HG03521 (cell line): ENCODE measurements around the gene DSCAML1.

Experiments
- ATAC-seq: cut with Tn5 transposase; IDR thresholded peaks from one replicate; pipeline ENCODE4 v1.9.1; 2021; ENCODE audit warnings: mild to moderate bottlenecking, moderate library complexity; ENCODE audit not compliant: unreplicated experiment

Gene DSCAML1

GRCh38 chr11:117670924-117671323 is 126.1 kb downstream of the DSCAML1 start:
- no peak for ATAC-seq

DNA sequence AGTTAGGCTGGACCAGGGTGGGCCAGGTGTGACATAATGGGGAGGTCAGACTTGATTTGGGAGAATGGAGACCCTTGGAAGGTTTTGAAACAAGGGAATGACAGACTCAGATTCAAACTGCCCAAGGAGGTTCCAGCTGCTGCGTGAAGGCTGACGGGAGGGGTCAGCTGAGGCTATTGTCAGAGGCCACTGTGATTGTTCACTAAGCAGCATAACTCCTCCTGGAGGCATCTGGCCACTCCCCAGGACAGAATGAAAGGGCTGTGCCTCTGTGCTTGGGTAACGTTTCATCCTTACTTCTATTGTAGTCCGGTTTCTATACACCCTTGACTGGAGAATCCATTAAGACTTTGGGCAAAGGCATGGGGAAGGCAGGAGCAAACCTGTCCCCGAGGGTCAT is 126.6 kb downstream of the DSCAML1 start:
- no peak for ATAC-seq

- ATAC-seq, result no peak
Observed at GRCh38 chr11:117669616-117670015, 127.4 kb downstream of the DSCAML1 start.

GRCh38 chr11:117669062-117669461 is 128.0 kb downstream of the DSCAML1 start:
- no peak for ATAC-seq

DNA sequence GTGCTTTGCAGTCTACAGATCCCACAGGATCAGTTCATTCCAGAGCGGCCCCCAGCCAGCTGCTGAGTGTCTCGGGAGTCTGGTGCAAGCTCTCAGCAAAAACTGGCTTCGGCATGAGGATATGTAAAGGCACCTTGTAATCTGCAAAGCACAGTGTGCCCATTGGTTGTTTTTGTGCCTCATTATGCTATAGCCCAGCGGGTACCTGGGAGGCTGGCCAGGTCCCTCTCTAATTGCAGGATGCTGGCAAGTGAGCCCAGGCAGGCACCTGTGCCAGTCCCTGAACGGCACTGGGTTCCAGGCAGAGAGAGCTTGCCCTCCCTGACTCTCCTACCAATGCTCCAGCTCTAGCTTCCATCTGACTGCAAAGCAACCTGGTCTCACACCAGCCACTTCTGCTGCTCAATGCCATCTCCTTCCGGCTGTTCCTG is 128.7 kb downstream of the DSCAML1 start:
- no peak for ATAC-seq

- no peak for ATAC-seq
Observed at GRCh38 chr11:117664897-117665296, 132.1 kb downstream of the DSCAML1 start.

DNA sequence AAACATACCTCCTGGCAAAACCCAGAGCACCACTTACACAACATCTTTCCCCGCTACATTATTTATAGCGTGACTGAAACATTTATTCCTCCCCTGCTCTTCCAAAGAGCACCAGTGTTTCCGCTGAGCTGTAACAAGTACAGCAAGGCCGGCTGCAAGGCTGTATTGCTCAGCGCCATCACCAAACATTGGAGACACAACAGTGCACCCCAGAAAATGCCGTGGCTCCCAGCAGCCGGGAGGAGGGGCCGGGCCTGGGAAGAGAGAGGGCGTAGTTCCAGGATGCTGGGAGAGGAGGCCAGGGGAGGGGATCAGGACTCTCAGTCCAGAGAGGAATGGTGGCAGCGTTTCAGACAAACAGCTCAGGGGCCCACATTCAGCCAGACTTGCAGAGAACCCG is 133.2 kb downstream of the DSCAML1 start:
- ATAC-seq, result no peak

- ATAC-seq, result no peak
Observed at GRCh38 chr11:117663414-117663813, 133.6 kb downstream of the DSCAML1 start.

GRCh38 chr11:117662671-117663269 is 134.2 kb downstream of the DSCAML1 start:
- ATAC-seq, result no peak

- no peak for ATAC-seq
Observed at GRCh38 chr11:117662255-117662654, 134.8 kb downstream of the DSCAML1 start.

- ATAC-seq, result no peak
Observed at GRCh38 chr11:117658809-117659208, 138.2 kb downstream of the DSCAML1 start.

DNA sequence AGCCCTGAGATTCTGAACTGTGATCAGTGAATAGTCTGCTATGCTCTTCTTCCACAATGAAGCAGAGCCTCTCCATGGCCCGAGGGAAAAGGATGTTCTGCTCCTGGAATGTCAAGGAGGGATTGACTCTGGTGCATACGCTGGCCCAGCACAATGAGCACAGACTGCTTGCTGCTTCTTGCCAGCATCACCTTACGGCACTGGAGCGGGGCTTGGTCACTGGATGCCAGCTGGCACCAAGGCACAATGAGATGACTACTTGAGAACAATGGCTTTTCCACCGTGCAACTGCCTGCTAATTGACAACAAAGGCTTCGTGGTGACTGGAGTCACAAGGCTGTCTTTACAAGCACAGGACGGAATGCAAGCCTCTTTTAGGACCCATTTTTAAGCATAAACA is 139.2 kb downstream of the DSCAML1 start:
- ATAC-seq, result no peak

- ATAC-seq, result no peak
Observed at GRCh38 chr11:117654281-117655255, 142.4 kb downstream of the DSCAML1 start.

DNA sequence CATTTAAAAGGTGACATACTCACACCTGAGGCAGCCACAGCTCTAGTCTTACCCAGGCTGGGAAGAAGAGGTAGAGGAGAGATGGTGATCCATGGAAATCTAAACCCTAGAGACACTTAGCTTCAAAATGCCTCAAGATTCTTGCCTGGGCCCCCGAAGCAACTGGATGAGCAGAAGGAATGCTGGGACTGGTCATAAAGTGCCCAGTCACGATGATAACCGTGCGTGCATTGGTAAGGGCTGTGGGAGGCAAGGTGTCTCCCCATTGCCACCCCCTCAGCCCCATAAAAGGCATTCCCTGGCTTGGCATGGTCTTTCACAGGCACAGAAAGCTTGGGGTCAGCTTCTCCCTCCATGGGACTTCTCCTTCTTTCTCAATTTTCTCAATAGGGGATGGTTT is 144.5 kb downstream of the DSCAML1 start:
- ATAC-seq, result no peak

- no peak for ATAC-seq
Observed at GRCh38 chr11:117649296-117650055, 147.5 kb downstream of the DSCAML1 start.

- no peak for ATAC-seq
Observed at GRCh38 chr11:117647872-117648271, 149.1 kb downstream of the DSCAML1 start.

DNA sequence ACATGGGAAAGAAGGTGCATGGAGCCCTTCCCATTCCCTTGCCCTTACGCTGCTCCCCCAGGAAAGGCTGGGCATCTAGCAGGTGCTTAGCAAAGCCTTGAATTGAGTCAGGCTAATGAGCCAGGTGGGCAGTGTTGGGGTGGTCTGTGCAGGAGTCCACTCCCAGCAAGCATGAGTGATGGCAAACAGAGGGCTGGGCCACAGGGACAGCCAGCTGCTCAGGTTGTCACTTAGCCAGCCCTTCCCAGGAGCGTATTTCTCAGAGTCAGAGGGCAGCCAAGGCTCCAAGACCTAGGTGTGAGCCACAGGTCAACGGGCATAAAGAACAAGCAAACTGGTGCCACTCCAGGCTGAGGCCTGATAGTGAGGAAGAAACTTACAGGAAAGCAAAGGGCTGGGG is 149.8 kb downstream of the DSCAML1 start:
- ATAC-seq, result no peak

DNA sequence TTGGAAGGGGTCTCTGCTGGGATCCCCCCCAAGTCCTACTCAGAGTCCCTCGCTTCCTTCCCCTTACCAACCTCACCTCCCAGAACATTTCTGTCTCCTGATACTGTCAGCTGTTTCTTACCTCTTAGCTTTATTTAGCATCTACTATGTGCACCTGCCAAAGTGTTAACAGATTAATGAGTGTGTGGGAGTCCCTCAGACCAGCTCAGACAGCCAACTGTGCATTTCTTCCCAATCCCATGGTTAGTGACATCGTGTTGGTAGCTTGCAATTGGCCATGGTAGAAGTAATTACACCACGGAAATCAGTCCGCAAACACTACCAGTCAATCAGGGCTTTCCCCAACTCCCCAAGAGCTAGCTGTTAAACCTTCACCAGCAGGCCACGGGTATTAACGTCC is 150.6 kb downstream of the DSCAML1 start:
- ATAC-seq, result no peak

GRCh38 chr11:117644403-117645155 is 152.4 kb downstream of the DSCAML1 start:
- no peak for ATAC-seq

- no peak for ATAC-seq
Observed at GRCh38 chr11:117643606-117644300, 153.3 kb downstream of the DSCAML1 start.
